Endothelial cell of umbilical vein (primary cell): Measurements from ENCODE around the gene ANO1.

ENCODE experiments used
- EZH2 ChIP-seq: IDR thresholded peaks from 2 replicates; pipeline ENCODE4 v1.6.1; 2012; ENCODE audit warnings: borderline replicate concordance, low read depth, mild to moderate bottlenecking, moderate library complexity, low read length, inconsistent platforms; ENCODE audit not compliant: severe bottlenecking
- JUN ChIP-seq: IDR thresholded peaks from 2 replicates; pipeline ENCODE4 v1.6.1; 2011; ENCODE audit warnings: borderline replicate concordance, low read depth; ENCODE audit not compliant: insufficient read length, insufficient read depth
- MYC ChIP-seq: IDR thresholded peaks from one replicate; pipeline ENCODE4 v1.6.1; 2011; ENCODE audit warnings: mild to moderate bottlenecking, low read depth, low read length
- POLR2A ChIP-seq: IDR thresholded peaks from 2 replicates; pipeline ENCODE4 v1.6.1; 2012; ENCODE audit warnings: low read depth, mild to moderate bottlenecking, control low read depth, low read length
- POLR2AphosphoS5 ChIP-seq: IDR thresholded peaks from 2 replicates; pipeline ENCODE4 v1.6.1; 2012; ENCODE audit warnings: low read depth, mild to moderate bottlenecking, control low read depth, low read length, moderate library complexity; ENCODE audit not compliant: insufficient read depth
- TF ChIP-seq, protein P1 (sequence below), 2 donors: IDR thresholded peaks; 1 replicate in 1 of 2; 2 replicates in 1 of 2; pipeline ENCODE4 v1.5.1; 2011; ENCODE audit warnings: low read length in 2 of 2, mild to moderate bottlenecking in 2 of 2, moderate library complexity in 2 of 2, control low read depth in 1 of 2, inconsistent platforms in 1 of 2, low read depth in 1 of 2; ENCODE audit not compliant: insufficient read depth in 1 of 2; ENCODE audit errors: extremely low read depth in 1 of 2
- TF ChIP-seq, protein P2 (sequence below): IDR thresholded peaks from 2 replicates; pipeline ENCODE4 v1.6.1; 2011; ENCODE audit not compliant: insufficient read depth, insufficient read length

DNA sequence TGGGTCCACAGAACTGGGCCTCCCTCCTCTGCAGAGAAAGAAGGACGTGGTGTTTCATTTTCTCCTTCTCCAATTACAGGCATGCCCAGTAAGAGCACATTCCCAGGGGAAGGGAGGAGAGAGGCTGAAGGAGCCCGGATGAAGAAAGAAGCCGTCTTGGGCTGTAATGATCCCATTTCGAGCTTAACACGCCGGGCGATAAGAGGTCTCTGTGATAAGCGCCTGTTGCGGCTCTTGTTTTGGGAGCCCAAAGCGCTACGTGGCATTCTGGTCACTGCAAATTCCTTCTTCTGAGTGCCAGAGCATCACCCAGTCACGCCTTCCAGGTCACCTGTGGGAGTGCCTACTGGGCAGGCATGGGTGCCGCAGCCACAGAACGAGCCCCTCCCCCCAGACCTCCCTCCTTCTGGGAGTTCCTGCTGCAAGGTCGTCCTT is 57.5 kb downstream of the ANO1 start:
- TF ChIP-seq POLR2A (no peak), MYC (no peak), POLR2AphosphoS5 (no peak), JUN (no peak), EZH2 (no peak)
- TF ChIP-seq, protein P1, sequence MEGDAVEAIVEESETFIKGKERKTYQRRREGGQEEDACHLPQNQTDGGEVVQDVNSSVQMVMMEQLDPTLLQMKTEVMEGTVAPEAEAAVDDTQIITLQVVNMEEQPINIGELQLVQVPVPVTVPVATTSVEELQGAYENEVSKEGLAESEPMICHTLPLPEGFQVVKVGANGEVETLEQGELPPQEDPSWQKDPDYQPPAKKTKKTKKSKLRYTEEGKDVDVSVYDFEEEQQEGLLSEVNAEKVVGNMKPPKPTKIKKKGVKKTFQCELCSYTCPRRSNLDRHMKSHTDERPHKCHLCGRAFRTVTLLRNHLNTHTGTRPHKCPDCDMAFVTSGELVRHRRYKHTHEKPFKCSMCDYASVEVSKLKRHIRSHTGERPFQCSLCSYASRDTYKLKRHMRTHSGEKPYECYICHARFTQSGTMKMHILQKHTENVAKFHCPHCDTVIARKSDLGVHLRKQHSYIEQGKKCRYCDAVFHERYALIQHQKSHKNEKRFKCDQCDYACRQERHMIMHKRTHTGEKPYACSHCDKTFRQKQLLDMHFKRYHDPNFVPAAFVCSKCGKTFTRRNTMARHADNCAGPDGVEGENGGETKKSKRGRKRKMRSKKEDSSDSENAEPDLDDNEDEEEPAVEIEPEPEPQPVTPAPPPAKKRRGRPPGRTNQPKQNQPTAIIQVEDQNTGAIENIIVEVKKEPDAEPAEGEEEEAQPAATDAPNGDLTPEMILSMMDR (IDR thresholded peaks at IDR 0.05; ENCODE audit: extremely low read depth in 1 of 2, insufficient read depth in 1 of 2, low read depth in 1 of 2, low read length in 2 of 2), result no peak
- TF ChIP-seq, protein P2, sequence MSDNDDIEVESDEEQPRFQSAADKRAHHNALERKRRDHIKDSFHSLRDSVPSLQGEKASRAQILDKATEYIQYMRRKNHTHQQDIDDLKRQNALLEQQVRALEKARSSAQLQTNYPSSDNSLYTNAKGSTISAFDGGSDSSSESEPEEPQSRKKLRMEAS, result no peak
